Measurements from ENCODE around the gene BANF2.

DNA sequence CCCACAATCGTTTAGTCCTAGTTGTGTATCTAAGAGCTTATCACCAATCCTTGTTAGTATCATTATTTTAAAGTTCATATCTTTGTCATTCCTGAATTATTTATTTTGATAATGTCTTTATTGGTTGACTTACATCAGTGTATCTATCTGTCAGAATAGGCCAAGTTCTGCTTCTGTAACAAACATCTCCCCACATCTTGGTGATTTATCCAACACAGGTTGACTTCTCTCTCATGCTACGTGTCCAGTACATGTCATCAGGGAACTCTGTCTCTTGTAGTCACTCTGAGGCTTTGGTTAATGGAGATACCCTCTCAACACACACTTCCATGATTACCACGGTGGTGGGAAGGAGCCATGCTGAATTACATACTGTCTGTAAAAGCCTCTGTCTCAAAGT is 38.4 kb downstream of the BANF2 start:
- TF ChIP-seq, protein P1, sequence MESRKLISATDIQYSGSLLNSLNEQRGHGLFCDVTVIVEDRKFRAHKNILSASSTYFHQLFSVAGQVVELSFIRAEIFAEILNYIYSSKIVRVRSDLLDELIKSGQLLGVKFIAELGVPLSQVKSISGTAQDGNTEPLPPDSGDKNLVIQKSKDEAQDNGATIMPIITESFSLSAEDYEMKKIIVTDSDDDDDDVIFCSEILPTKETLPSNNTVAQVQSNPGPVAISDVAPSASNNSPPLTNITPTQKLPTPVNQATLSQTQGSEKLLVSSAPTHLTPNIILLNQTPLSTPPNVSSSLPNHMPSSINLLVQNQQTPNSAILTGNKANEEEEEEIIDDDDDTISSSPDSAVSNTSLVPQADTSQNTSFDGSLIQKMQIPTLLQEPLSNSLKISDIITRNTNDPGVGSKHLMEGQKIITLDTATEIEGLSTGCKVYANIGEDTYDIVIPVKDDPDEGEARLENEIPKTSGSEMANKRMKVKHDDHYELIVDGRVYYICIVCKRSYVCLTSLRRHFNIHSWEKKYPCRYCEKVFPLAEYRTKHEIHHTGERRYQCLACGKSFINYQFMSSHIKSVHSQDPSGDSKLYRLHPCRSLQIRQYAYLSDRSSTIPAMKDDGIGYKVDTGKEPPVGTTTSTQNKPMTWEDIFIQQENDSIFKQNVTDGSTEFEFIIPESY (IDR thresholded peaks at IDR 0.05), result no peak
- TF ChIP-seq SMC3 (IDR thresholded peaks at IDR 0.05; ENCODE audit: borderline replicate concordance, low read length), result no peak
- TF ChIP-seq, protein P2, sequence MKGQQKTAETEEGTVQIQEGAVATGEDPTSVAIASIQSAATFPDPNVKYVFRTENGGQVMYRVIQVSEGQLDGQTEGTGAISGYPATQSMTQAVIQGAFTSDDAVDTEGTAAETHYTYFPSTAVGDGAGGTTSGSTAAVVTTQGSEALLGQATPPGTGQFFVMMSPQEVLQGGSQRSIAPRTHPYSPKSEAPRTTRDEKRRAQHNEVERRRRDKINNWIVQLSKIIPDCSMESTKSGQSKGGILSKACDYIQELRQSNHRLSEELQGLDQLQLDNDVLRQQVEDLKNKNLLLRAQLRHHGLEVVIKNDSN (IDR thresholded peaks at IDR 0.05; ENCODE audit: borderline replicate concordance, extremely low read length, insufficient read depth, low read depth, low read length), result no peak
- no peak for TF ChIP-seq FOXM1 (IDR thresholded peaks at IDR 0.05; ENCODE audit: low read depth, low read length)
- no peak for TF ChIP-seq ZNF274 (IDR thresholded peaks at IDR 0.05; ENCODE audit: insufficient read depth, insufficient read length)
- TF ChIP-seq, protein P3, sequence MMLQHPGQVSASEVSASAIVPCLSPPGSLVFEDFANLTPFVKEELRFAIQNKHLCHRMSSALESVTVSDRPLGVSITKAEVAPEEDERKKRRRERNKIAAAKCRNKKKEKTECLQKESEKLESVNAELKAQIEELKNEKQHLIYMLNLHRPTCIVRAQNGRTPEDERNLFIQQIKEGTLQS (IDR thresholded peaks at IDR 0.05; ENCODE audit: borderline replicate concordance, extremely low read depth, low read depth, low read length), result no peak
- no peak for TF ChIP-seq PAX5 (IDR thresholded peaks at IDR 0.05; ENCODE audit: borderline replicate concordance, low read depth, low read length)
- TF ChIP-seq POLR2AphosphoS2 (IDR thresholded peaks at IDR 0.05; ENCODE audit: low read depth, low read length), result no peak
- no peak for TF ChIP-seq EZH2 (IDR thresholded peaks at IDR 0.05; ENCODE audit: borderline replicate concordance, control insufficient read depth, low read depth, low read length)
- TF ChIP-seq, protein P4, sequence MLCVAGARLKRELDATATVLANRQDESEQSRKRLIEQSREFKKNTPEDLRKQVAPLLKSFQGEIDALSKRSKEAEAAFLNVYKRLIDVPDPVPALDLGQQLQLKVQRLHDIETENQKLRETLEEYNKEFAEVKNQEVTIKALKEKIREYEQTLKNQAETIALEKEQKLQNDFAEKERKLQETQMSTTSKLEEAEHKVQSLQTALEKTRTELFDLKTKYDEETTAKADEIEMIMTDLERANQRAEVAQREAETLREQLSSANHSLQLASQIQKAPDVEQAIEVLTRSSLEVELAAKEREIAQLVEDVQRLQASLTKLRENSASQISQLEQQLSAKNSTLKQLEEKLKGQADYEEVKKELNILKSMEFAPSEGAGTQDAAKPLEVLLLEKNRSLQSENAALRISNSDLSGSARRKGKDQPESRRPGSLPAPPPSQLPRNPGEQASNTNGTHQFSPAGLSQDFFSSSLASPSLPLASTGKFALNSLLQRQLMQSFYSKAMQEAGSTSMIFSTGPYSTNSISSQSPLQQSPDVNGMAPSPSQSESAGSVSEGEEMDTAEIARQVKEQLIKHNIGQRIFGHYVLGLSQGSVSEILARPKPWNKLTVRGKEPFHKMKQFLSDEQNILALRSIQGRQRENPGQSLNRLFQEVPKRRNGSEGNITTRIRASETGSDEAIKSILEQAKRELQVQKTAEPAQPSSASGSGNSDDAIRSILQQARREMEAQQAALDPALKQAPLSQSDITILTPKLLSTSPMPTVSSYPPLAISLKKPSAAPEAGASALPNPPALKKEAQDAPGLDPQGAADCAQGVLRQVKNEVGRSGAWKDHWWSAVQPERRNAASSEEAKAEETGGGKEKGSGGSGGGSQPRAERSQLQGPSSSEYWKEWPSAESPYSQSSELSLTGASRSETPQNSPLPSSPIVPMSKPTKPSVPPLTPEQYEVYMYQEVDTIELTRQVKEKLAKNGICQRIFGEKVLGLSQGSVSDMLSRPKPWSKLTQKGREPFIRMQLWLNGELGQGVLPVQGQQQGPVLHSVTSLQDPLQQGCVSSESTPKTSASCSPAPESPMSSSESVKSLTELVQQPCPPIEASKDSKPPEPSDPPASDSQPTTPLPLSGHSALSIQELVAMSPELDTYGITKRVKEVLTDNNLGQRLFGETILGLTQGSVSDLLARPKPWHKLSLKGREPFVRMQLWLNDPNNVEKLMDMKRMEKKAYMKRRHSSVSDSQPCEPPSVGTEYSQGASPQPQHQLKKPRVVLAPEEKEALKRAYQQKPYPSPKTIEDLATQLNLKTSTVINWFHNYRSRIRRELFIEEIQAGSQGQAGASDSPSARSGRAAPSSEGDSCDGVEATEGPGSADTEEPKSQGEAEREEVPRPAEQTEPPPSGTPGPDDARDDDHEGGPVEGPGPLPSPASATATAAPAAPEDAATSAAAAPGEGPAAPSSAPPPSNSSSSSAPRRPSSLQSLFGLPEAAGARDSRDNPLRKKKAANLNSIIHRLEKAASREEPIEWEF (IDR thresholded peaks at IDR 0.05; ENCODE audit: insufficient replicate concordance, low read depth, low read length), result no peak
